Daoy (cell line): Measurements from ENCODE around the gene SMCR8. TPM values are rescaled to one million over a fixed set of nuclear protein-coding genes. Genes with fewer than 3 reads are reported as not detected.
A peak's percentile ranks its signal among the peaks of the same experiment; 100 is the strongest.
"Not testable (repeated sequence)": the region's sequence is repeated elsewhere in the genome, so short reads cannot be mapped to it uniquely, and the experiment has no call there.

Experiments
- DNase-seq: peaks from one replicate; pipeline ENCODE4 v3.0.0-alpha.2; 2015; ENCODE audit warnings: low read depth
- total RNA-seq: library from RNA; depleted of rRNA; stranded (reverse); fragments of >200 nt; shearing (Covaris generic); gene quantifications from 2 replicates; pipeline ENCODE4 v1.2.3, GENCODE V29; 2014; rRNA removed

SMCR8 gene
- total RNA-seq: 8.5 TPM in 2 replicates

GRCh38 chr17:18314731-18315561, at the start of gene SMCR8, which contains the start of gene TOP3A:
Gene SMCR8, plus strand, starts transcription at chr17:18315293. Its CDS starts 497 bp downstream, at chr17:18315790.
Gene TOP3A, minus strand, starts transcription at chr17:18314994. Its CDS starts 216 bp downstream, at chr17:18314778.
- DNase-seq: peak; percentile 99

GRCh38 chr17:18267366-18267765, 47.7 kb upstream of the SMCR8 start:
- DNase-seq: no peak

- no peak for DNase-seq
Observed at GRCh38 chr17:18267927-18268711, 47.0 kb upstream of the SMCR8 start.

GRCh38 chr17:18270046-18270931, 44.8 kb upstream of the SMCR8 start:
- no peak for DNase-seq

- no peak for DNase-seq
Observed at GRCh38 chr17:18277076-18277475, 38.0 kb upstream of the SMCR8 start.

GRCh38 chr17:18278867-18279266, 36.2 kb upstream of the SMCR8 start:
- DNase-seq: no peak

GRCh38 chr17:18280249-18280648, 34.8 kb upstream of the SMCR8 start:
- no peak for DNase-seq

- DNase-seq: no peak
Observed at GRCh38 chr17:18280766-18281371, 34.2 kb upstream of the SMCR8 start.

- no peak for DNase-seq
Observed at GRCh38 chr17:18281788-18282187, 33.3 kb upstream of the SMCR8 start.

GRCh38 chr17:18285296-18285695, 29.8 kb upstream of the SMCR8 start:
- no peak for DNase-seq

- no peak for DNase-seq
Observed at GRCh38 chr17:18291718-18292540, 23.2 kb upstream of the SMCR8 start.

GRCh38 chr17:18298061-18298460, 17.0 kb upstream of the SMCR8 start:
- DNase-seq: not testable (repeated sequence)

- DNase-seq: no peak
Observed at GRCh38 chr17:18300725-18301480, 14.2 kb upstream of the SMCR8 start.

GRCh38 chr17:18303206-18303605, 11.9 kb upstream of the SMCR8 start:
- DNase-seq: not testable (repeated sequence)

- no peak for DNase-seq
Observed at GRCh38 chr17:18309202-18309601, 5.9 kb upstream of the SMCR8 start.

- peak; percentile 22 for DNase-seq
Observed at GRCh38 chr17:18314059-18314730, 898 bp upstream of the SMCR8 start.

GRCh38 chr17:18315562-18315922, 449 bp downstream of the SMCR8 start:
- DNase-seq: no peak

- DNase-seq: no peak
Observed at GRCh38 chr17:18315961-18316360, 868 bp downstream of the SMCR8 start.

- DNase-seq: no peak
Observed at GRCh38 chr17:18318117-18318516, 3.0 kb downstream of the SMCR8 start.
